HG03095 (cell line): ENCODE measurements around the gene PLIN5.
"Not testable (repeated sequence)": the region's sequence is repeated elsewhere in the genome, so short reads cannot be mapped to it uniquely, and the experiment has no call there.

Experiments
- ATAC-seq: cut with Tn5 transposase; IDR thresholded peaks from one replicate; pipeline ENCODE4 v1.9.1; 2021; ENCODE audit warnings: moderate library complexity; ENCODE audit not compliant: unreplicated experiment

The PLIN5 gene

GRCh38 chr19:4547303-4548237 lies 12.5 kb upstream of the PLIN5 start:
- ATAC-seq, result no peak

GRCh38 chr19:4543842-4544647 lies 9.0 kb upstream of the PLIN5 start:
- ATAC-seq, result no peak

GRCh38 chr19:4542896-4543841 lies 8.1 kb upstream of the PLIN5 start:
- ATAC-seq, result no peak

DNA sequence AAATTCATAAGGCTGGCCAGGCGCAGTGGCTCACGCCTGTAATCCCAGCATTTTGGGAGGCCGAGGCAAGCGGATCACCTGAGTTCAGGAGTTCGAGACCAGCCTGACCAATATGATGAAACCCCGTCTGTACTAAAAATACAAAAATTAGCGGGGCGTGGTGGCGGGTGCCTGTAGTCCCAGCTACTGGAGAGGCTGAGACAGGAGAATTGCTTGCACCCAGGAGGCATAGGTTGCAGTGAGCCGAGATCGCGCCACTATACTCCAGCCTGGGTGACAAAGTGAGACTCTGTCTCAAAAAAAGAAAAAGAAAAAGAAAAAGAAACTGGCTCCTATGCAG lies 6.8 kb upstream of the PLIN5 start:
- not testable (repeated sequence) for ATAC-seq

DNA sequence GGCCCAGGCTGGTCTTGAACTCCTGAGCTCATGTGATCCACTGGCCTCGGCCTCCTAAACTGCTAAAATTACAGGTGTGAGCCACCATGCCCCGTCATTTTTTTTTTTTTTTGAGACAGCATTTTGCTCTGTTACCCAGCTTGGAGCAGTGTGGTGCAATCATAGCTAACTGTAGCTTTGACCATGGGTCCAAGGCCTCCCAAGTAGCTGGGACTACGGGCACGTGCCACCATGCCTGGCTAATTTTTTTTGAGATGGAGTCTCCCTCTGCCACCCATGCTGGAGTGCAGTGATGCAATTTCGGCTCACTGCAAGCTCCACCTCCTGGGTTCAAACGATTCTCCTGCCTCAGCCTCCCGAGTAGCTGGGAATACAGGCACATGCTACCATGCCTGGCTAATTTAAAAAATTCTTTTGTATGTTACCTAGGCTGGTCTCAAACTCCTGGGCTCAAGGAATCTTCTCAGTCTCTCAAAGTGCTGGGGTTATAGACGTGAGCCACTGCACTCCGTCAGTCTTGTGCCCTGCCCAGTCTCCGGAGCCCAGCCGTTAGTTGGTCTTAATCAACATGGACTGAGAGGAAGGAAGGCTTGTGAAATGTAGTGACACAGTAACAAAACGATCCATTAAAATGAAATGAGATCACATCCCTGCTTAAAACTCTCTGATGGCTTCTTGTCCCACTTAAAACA lies 6.2 kb upstream of the PLIN5 start:
- ATAC-seq, result no peak

DNA sequence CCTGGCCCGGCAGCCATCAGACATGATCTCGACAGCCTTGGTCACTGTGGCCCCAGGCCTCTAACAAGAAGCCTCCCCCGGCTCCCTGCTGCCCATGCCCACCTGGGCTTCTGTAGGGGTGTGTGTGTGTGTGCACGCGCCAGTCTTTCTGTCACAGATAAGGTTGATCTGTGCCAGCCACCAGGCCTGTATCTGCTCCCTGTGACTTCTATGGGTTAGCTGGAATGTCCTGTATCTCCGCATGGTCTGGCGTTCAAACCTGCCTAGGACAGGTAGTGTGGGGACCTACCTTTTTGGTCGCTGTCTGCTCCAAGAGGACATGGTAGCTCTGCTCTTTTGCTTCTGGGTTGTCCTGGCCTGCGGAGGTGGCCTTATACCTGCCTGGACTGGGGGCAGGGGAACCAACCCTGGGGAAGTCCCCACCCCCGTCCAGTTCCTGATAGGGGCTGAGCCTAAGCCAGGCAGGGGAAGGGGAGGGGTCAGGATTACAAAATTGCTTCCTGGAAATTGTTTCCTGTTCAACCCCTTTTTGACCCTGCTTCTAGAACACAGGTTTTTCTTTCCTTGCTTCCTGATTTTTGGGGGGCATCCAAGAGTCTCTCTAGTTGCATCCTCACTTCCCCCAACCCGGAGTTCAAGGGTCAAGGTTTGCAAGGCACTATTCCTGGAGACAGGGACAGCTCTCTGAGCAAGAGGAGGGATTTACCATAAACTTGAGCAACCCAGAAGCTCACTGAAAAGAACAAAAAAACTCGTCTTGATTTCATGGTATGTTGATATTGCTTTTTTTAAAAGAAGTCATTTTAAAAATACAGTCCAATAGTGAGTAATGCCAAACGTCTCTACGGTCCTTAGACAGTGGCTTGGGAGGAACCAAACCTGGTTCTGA lies 4.9 kb upstream of the PLIN5 start, which contains the start of gene LRG1:
LRG1 (minus strand) TSS at position 344 of the 889 bp plus-strand sequence; CDS start at position 321, 23 bp downstream.
- ATAC-seq, result no peak

GRCh38 chr19:4539169-4539692 lies 4.2 kb upstream of the PLIN5 start:
- no peak for ATAC-seq

DNA sequence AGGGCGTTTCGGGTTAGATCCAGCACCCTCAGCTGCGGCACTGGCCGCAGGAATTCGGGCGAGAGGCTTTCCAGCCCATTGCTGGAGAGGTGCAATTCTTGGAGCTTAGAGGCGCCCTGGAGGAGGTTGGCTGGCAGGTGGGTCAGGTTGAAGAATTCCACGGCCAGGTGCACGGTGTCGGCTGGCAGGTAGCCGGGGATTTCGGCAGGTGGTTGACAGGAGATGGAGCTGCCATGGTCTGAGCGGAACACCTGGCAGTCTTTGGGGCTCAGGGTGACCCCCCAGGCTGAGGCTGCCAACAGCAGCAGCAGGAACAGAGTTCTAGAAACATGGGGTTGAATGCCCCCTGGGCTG lies 3.6 kb upstream of the PLIN5 start:
- ATAC-seq, result no peak

GRCh38 chr19:4537953-4538600 lies 3.1 kb upstream of the PLIN5 start:
- no peak for ATAC-seq

DNA sequence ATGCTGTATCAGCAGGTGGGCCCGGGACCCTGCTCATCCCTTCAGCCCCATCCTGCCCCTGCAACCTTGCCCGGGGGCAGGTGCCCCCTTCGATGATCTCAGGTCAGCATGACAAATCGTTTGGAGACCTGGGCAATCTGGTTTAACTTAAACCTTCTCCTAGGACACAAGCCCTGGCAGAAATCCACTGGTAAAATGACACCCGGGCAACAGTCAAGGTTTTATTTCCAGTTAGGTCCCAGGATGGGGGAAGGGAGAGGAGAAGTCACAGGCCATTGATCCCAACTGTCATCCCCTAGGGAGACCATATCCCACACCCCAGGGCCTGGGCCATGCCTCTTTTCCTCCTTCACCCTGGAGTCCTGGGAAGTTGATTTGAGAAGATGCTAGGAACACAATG lies 1.8 kb upstream of the PLIN5 start:
- ATAC-seq, result no peak

GRCh38 chr19:4533835-4534424 lies 1.1 kb downstream of the PLIN5 start:
- no peak for ATAC-seq

- no peak for ATAC-seq
These were observed 1.7 kb downstream of the PLIN5 start for GRCh38 chr19:4533334-4533733.

DNA sequence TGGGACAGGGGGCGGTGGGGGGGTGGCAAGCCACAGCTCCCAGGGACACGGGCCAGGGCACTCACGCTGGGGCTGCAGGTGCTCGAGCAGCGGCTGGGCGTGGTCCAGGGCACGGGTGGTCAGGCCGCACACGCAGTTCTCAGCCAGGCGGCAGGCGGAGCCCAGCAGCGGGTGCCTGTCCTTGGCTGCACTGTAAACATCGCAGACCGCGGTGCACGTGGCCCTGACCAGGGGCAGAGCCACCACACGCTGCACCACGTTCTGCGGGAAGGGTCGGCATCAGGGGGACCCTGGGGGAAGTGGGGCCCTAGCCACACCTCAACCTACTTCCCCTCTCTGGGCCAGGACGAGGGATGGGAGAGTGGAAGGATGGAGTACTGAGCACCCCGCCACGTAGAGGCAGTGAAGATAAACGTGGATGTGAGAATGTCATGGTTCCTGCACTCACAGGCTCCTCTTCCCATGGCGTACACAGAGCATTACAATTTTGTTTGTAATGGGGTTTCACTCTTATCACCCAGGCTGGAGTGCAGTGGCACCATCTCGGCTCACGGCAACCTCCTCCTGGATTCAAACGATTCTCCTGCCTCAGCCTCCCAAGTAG lies 3.4 kb downstream of the PLIN5 start:
- ATAC-seq, result no peak

DNA sequence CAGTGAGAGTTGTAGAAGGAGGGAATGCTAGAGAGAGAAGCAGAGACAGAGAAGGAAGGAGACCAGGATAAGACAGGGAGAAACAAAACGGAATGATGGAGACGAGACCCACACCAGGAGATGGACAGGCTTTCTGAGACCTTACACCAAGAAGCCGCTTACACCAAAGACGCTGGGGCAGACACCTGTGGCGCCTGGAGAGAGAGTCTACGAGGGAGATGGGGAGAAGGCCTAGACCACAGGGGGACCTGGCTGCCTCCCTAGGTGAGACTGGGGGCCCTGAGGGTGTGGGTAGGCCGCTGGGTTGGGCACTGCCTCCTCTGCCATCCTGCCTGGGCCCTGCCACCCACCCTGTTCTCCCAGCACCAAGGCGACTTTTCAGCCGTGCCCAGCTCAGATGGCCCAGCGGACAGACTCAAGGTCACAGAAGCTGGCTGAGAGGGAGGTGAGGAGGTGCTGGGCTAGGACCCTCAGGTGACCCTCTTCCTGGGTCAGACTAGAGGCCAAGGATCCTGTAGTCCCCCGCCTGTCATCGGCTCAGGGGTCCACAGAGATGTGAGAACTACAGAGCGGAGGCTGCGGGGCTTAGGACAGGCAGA lies 5.0 kb downstream of the PLIN5 start:
- no peak for ATAC-seq

DNA sequence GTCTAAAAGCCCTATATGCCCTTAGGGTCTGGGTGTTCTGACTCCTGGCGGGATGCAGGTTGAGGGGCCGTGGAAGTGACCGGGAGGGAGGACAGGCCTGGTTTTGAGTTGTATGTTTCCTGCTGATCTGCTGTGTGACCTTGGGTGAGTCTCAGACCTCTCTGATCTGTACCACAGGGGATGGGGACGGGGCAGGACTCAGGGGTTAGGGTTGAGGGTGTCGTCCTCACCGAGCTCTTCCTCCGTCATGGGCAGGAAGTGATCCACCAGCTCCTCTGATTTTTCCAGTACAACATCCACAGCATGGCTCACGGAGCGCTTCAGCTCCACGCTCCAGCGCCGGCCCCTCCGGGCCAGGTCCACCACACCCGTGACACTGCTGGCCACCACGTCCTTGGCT lies 6.2 kb downstream of the PLIN5 start:
- ATAC-seq, result no peak

- ATAC-seq, result not testable (repeated sequence)
These were observed 7.6 kb downstream of the PLIN5 start for GRCh38 chr19:4527377-4527776.

DNA sequence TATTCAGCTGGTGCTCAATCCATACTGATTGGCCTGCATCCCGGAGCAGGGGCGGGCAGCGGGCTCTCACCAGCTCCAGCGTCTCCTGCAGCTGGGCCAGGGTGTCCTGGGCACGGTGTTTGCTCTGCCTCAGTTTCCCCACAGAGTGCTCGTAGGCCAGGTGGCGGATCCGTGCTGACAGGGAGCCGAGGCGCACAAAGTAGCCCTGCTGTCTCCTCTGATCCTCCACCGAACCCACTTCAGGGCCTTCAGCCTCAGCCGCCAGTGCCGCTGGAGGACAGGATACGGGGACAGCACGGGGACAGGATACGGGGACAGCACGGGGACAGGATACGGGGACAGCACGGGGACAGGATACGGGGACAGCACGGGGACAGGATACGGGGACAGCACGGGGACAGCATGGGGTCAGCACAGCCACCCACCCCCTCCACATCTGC lies 9.4 kb downstream of the PLIN5 start:
- ATAC-seq, result no peak
